Measurements from ENCODE around the gene GOLT1A.

GOLT1A gene

GRCh38 chr1:204216880-204217647 is 3.3 kb upstream of the GOLT1A start:
- DNase-seq, result no peak

- no peak for DNase-seq
These were observed 2.4 kb upstream of the GOLT1A start for GRCh38 chr1:204216236-204216635.

GRCh38 chr1:204212715-204213114 is 1.1 kb downstream of the GOLT1A start:
- no peak for DNase-seq

GRCh38 chr1:204211046-204211445 is 2.7 kb downstream of the GOLT1A start:
- DNase-seq, result no peak

- DNase-seq, result peak in 1 of 2 experiments; percentile 58
These were observed 6.6 kb downstream of the GOLT1A start for GRCh38 chr1:204207136-204207616.

- no peak for DNase-seq
These were observed 7.7 kb downstream of the GOLT1A start for GRCh38 chr1:204206121-204206520.

- no peak for DNase-seq
These were observed 8.3 kb downstream of the GOLT1A start for GRCh38 chr1:204205486-204205885.

GRCh38 chr1:204204944-204205343 is 8.8 kb downstream of the GOLT1A start:
- no peak for DNase-seq

- DNase-seq, result no peak
These were observed 10.5 kb downstream of the GOLT1A start for GRCh38 chr1:204203206-204203767.

GRCh38 chr1:204202481-204202880 is 11.3 kb downstream of the GOLT1A start:
- DNase-seq, result no peak

GRCh38 chr1:204201348-204202040 is 12.3 kb downstream of the GOLT1A start:
- DNase-seq, result no peak

- DNase-seq, result no peak
These were observed 14.2 kb downstream of the GOLT1A start for GRCh38 chr1:204199579-204199978.

GRCh38 chr1:204198348-204199340 is 15.1 kb downstream of the GOLT1A start:
- no peak for DNase-seq

GRCh38 chr1:204197068-204197467 is 16.7 kb downstream of the GOLT1A start:
- DNase-seq, result no peak

GRCh38 chr1:204196068-204196795 is 17.6 kb downstream of the GOLT1A start, which contains the start of gene KISS1:
TSS of gene KISS1 (minus strand) at chr1:204196491. CDS start at chr1:204192876, 3,615 bp downstream.
- DNase-seq, result no peak

GRCh38 chr1:204194771-204195170 is 19.0 kb downstream of the GOLT1A start:
- DNase-seq, result no peak

- DNase-seq, result no peak
These were observed 19.7 kb downstream of the GOLT1A start for GRCh38 chr1:204194080-204194479.

GRCh38 chr1:204192589-204193352 is 21.0 kb downstream of the GOLT1A start:
- DNase-seq, result no peak

GRCh38 chr1:204192046-204192445 is 21.7 kb downstream of the GOLT1A start:
- no peak for DNase-seq

- no peak for DNase-seq
These were observed 22.3 kb downstream of the GOLT1A start for GRCh38 chr1:204191456-204191855.

All from NCI-H1930 (cell line).